HEK293 (cell line): Measurements from ENCODE around the gene JAZF1.

ENCODE experiments used
- EGR2 ChIP-seq: fragments of 450-650 bp; formaldehyde crosslinking; IDR thresholded peaks from 2 replicates; pipeline ENCODE4 v1.5.1; 2016; ENCODE audit warnings: low read depth, missing biosample characterization, missing genetic modification characterization
- ZBTB7A ChIP-seq: fragments of 450-650 bp; formaldehyde crosslinking; IDR thresholded peaks from 2 replicates; pipeline ENCODE4 v1.5.1; 2016; ENCODE audit warnings: low read depth, missing biosample characterization, missing genetic modification characterization
- ZEB2 ChIP-seq: fragments of 450-650 bp; formaldehyde crosslinking; IDR thresholded peaks from 2 replicates; pipeline ENCODE4 v1.5.1; 2016; ENCODE audit warnings: missing biosample characterization, missing genetic modification characterization
- ZNF121 ChIP-seq: fragments of 450-650 bp; formaldehyde crosslinking; IDR thresholded peaks from 2 replicates; pipeline ENCODE4 v1.5.1; 2016; ENCODE audit warnings: missing biosample characterization, missing genetic modification characterization
- ZNF24 ChIP-seq: fragments of 450-650 bp; formaldehyde crosslinking; IDR thresholded peaks from 2 replicates; pipeline ENCODE4 v1.5.1; 2016; ENCODE audit warnings: missing biosample characterization, missing genetic modification characterization
- ZNF274 ChIP-seq, 2 experiments: fragments of 200-500 bp in 1 of 2; fragments of 450-650 bp in 1 of 2; sonication (Bioruptor generic) in 1 of 2; formaldehyde crosslinking in 1 of 2; IDR thresholded peaks; 2 replicates each; pipeline versions ENCODE4 v1.5.1 to v1.6.1; 2014 to 2016; ENCODE audit warnings: borderline replicate concordance in 1 of 2, inconsistent platforms in 1 of 2, low read length in 1 of 2, missing biosample characterization in 1 of 2, missing genetic modification characterization in 1 of 2
- ZNF629 ChIP-seq: fragments of 450-650 bp; formaldehyde crosslinking; IDR thresholded peaks from 2 replicates; pipeline ENCODE4 v1.5.1; 2017; ENCODE audit warnings: missing biosample characterization, missing genetic modification characterization
- ZNF654 ChIP-seq: fragments of 450-650 bp; formaldehyde crosslinking; IDR thresholded peaks from 2 replicates; pipeline ENCODE4 v1.5.1; 2016; ENCODE audit warnings: low read depth, missing biosample characterization, missing genetic modification characterization
- ZNF677 ChIP-seq: fragments of 450-650 bp; IDR thresholded peaks from 2 replicates; pipeline ENCODE4 v1.5.0; 2018; ENCODE audit warnings: missing biosample characterization, mild to moderate bottlenecking, missing genetic modification characterization, moderate library complexity
- TF ChIP-seq, protein P1 (sequence below): fragments of 450-650 bp; formaldehyde crosslinking; IDR thresholded peaks from 2 replicates; pipeline ENCODE4 v1.5.1; 2016; ENCODE audit warnings: missing biosample characterization, missing genetic modification characterization
- TF ChIP-seq, protein P2 (sequence below): fragments of 450-650 bp; formaldehyde crosslinking; IDR thresholded peaks from 2 replicates; pipeline ENCODE4 v1.5.1; 2016; ENCODE audit warnings: missing biosample characterization, missing genetic modification characterization
- TF ChIP-seq, protein P3 (sequence below): fragments of 450-650 bp; formaldehyde crosslinking; IDR thresholded peaks from 2 replicates; pipeline ENCODE4 v1.5.1; 2017; ENCODE audit warnings: missing biosample characterization, missing genetic modification characterization
- TF ChIP-seq, protein P4 (sequence below): sonication (generic); formaldehyde crosslinking; IDR thresholded peaks from 2 replicates; pipeline ENCODE4 v1.8.1; 2022; ENCODE audit warnings: mild to moderate bottlenecking, moderate library complexity, missing genetic modification reagents

DNA sequence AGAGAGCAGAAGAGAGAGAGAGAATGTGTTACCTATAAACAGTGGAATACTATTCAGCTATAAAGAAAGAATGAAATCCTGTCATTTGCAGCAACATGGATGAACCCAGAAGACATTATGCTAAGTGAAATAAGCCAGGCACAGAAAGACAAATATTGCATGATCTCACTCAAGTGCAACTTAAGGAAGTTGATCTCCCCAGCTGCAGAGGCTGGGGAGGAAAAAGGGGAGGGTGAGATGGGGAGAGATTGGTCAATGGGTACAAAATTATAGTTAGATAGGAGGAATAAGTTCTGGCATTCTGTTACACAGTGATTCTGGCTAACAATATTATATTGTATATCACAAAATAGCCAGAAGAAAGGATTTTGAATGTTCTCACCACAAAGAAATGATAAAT, 11.2 kb upstream of the JAZF1 start:
- TF ChIP-seq ZEB2 (tag by site-specific recombination) = no peak
- no peak for TF ChIP-seq EGR2 (tag by site-specific recombination)
- TF ChIP-seq, protein P1, sequence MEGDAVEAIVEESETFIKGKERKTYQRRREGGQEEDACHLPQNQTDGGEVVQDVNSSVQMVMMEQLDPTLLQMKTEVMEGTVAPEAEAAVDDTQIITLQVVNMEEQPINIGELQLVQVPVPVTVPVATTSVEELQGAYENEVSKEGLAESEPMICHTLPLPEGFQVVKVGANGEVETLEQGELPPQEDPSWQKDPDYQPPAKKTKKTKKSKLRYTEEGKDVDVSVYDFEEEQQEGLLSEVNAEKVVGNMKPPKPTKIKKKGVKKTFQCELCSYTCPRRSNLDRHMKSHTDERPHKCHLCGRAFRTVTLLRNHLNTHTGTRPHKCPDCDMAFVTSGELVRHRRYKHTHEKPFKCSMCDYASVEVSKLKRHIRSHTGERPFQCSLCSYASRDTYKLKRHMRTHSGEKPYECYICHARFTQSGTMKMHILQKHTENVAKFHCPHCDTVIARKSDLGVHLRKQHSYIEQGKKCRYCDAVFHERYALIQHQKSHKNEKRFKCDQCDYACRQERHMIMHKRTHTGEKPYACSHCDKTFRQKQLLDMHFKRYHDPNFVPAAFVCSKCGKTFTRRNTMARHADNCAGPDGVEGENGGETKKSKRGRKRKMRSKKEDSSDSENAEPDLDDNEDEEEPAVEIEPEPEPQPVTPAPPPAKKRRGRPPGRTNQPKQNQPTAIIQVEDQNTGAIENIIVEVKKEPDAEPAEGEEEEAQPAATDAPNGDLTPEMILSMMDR (tag by site-specific recombination) = no peak
- no peak for TF ChIP-seq ZBTB7A (tag by site-specific recombination)
- TF ChIP-seq, protein P2, sequence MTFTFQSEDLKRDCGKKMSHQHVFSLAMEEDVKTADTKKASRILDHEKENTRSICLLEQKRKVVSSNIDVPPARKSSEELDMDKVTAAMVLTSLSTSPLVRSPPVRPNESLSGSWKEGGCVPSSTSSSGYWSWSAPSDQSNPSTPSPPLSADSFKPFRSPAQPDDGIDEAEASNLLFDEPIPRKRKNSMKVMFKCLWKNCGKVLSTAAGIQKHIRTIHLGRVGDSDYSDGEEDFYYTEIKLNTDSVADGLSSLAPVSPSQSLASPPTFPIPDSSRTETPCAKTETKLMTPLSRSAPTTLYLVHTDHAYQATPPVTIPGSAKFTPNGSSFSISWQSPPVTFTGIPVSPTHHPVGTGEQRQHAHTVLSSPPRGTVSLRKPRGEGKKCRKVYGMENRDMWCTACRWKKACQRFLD (tag by site-specific recombination) = no peak
- TF ChIP-seq, protein P3, sequence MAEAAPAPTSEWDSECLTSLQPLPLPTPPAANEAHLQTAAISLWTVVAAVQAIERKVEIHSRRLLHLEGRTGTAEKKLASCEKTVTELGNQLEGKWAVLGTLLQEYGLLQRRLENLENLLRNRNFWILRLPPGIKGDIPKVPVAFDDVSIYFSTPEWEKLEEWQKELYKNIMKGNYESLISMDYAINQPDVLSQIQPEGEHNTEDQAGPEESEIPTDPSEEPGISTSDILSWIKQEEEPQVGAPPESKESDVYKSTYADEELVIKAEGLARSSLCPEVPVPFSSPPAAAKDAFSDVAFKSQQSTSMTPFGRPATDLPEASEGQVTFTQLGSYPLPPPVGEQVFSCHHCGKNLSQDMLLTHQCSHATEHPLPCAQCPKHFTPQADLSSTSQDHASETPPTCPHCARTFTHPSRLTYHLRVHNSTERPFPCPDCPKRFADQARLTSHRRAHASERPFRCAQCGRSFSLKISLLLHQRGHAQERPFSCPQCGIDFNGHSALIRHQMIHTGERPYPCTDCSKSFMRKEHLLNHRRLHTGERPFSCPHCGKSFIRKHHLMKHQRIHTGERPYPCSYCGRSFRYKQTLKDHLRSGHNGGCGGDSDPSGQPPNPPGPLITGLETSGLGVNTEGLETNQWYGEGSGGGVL (tag by site-specific recombination) = no peak
- TF ChIP-seq ZNF654 (tag by site-specific recombination) = no peak
- TF ChIP-seq ZNF677 (tag by site-specific recombination) = no peak
- no peak for TF ChIP-seq ZNF629
- TF ChIP-seq, protein P4, sequence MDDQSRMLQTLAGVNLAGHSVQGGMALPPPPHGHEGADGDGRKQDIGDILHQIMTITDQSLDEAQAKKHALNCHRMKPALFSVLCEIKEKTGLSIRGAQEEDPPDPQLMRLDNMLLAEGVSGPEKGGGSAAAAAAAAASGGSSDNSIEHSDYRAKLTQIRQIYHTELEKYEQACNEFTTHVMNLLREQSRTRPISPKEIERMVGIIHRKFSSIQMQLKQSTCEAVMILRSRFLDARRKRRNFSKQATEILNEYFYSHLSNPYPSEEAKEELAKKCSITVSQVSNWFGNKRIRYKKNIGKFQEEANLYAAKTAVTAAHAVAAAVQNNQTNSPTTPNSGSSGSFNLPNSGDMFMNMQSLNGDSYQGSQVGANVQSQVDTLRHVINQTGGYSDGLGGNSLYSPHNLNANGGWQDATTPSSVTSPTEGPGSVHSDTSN (CRISPR knock-in tag) = no peak
- TF ChIP-seq ZNF121 (tag by site-specific recombination) = no peak
- no peak for TF ChIP-seq ZNF24 (tag by site-specific recombination)
- TF ChIP-seq ZNF274 (IDR thresholded peaks at IDR 0.05; ENCODE audit: low read length) = no peak
- no peak for TF ChIP-seq ZNF274 (tag by site-specific recombination; IDR thresholded peaks at IDR 0.05; ENCODE audit: borderline replicate concordance)
